GM20431 (cell line): ENCODE measurements around the gene EBF3.

ENCODE experiments used
- in situ Hi-C: fragments of 300-500 bp; cut with MseI, MboI; formaldehyde crosslinking; loops from one replicate; pipeline ENCODE4 v1.15.0; 2020; ENCODE audit warnings: low sequenced_read_pairs; ENCODE audit not compliant: unreplicated experiment

EBF3 gene

GRCh38 chr10:129971381-129972144, 7.5 kb upstream of the EBF3 start:
- in situ Hi-C loops, result no loop called here

DNA sequence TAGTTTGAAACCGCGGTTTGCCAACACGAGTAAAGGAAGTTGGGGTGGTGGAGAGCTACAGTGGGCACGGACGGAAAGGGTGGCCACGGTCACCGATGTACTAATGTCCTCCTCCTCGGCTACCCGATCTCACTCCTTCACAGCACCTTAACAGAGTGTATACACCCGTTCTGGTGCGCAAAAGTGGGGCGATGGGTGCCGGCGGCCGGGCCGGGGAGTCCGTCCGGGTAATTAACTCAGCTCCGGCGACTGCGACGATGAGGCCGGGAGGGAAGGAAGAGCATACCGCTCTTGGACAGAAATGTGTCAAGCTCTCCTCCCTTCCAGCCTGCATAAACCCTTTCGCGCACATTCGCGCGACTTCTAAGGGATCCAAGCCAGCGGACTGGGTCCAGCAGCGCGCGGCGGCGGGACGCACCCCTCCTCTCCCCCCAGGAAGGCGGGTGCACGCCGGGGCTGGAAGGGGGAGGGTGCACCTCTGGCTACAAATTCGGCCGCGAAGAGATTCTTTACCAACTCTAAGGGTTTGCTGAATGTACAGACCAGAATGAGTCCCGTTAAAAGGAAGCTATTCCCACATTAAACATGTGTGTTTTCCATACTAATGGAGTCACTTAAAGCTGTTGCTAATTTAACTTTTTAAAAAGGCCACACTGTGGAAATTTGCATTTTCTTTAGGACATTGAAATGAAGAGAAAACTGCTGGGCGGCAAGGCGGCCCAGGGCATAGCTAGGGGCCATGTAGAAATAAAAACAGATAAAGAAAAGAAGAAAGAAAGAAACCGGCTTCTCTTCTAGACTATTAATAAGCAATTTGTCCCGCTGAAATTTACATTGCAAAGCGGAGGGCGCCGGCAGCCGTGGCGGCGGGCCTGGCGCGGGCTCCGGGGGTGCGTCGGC, 6.6 kb upstream of the EBF3 start:
- in situ Hi-C loops, result no loop called here

GRCh38 chr10:129969911-129970464, 5.9 kb upstream of the EBF3 start:
- in situ Hi-C loops, result no loop called here

DNA sequence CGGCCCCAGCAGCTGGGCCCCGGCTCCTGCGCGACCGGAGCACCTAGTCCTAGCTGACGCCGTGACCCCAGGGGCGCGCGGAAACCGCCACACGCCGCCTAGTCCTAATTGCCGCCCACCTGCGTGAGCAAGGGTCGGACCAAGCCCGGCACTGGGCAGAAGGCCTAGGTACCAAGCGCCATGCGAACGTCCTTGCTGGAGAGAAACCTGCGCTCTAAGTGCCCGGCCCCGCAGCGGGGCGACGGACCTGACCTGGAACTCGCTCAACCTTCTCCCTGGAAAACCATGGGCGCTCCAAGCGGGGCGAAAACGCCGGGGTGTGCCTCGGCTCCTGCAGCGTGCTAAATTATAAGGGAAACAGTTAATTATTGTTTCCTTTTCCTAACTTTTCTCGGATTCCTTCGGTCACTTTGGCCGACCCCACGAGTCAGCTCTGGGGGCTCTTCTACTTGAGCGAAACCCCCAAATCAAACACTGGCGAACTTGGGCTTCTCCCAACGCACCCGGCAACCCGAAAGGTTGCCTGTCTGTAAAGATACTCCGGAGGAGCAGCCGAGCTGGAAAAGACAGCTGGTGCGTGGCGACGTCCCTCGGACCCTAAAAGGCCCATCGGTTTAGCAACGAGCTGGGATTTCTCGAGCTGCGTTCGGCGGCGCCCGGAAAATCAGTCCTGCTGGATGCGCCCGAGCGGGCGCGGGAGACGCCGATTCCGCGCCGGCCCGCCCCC, 5.3 kb upstream of the EBF3 start:
- in situ Hi-C loops, result no loop called here

- in situ Hi-C loops, result no loop called here
Observed at GRCh38 chr10:129968853-129969183, 4.7 kb upstream of the EBF3 start.

DNA sequence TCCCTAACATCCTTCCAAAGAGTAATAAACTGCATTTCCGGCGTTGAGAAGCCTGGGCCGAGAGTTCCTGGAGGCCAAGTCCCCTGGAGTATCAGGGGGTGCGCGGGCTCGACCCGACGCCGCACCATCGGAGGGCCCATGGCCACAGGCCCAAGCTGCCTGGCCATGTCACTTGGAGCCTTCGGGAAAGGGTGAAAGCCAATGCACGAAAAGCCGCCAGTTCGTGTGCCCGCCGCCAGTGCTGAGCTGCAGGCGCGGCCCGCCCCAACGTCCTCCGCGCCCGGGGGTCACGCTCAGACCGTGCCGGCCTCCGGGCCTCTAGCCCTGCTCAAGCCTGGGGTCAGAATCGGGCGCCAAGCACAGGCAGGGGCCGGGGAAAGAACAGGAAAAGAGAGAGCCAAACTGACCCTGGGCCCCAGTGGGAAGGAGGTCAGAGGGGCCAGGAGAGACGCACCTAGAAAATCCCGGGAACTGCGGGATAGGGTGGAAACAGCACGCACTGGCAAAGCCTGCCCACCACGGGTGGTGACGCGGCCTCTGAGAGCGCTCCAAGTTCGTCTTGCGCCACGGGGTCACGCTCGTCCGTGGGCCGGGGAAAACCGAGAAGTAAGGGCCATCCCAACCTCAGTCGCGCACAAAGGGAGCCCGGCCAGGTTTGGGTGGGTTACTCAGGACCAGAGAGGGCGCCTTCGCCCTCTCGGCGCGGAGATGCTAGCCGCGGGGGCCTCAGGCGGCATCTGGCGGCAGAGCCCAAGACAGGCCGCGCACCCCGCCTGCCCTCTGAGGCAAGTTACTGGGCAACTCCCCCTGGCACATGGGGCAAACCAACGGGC, 4.2 kb upstream of the EBF3 start:
- in situ Hi-C loops, result no loop called here

DNA sequence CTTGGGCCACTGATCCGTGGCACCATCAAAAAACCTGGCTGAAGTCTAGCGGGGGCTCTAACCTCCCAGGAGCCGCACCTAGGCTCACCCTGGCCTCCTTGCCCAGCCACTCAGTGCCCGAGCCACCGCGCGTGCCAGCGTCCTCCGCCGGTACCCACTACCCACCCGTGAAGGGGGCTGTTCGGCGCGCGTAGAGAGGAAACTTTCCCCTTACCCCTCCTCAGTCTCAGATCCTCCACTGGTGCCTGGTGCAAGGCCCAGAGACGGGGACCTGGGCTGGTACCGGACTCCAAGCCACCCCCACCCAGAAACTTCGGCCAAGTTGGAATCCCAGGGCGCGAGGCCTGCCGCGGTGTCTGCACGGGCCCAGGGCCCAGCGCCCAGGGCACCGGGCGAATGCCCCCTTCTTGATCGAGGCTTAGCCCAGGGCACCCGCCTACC, 3.5 kb upstream of the EBF3 start:
- in situ Hi-C loops, result no loop called here

DNA sequence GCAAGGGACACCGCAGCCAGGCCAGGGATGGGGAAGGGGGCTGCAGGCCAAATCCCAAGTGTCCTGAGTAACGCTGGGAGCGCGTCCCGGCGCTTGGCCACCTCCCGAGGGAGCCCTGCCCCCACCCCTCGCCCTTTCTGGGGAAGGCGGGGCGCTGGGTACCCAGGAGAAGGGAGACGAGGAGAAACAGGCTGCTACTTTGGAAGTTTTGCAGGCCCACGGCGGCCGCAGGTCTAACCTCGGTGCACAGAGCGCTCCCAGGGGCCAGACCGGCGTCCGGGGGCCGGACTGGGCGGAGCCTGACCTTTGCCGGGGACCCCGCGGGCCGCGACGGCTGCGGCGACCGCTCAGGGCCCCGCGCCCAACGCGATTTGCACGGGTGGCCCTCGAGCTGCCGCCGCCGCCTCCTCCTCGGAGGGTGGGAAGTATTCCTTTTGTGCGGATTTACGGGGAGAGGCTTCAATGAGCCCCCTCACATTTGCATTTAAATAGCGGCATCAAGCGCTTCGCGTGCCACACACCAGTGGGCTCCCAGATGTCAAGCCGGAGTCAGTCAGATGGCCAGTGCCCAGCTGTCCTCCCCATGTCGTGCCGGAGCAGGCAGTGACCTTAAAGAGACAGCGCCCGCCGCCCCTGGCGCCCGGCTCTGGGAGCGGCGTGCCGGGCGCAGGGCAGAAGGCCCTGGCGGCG, 3.0 kb upstream of the EBF3 start:
- in situ Hi-C loops, result no loop called here

DNA sequence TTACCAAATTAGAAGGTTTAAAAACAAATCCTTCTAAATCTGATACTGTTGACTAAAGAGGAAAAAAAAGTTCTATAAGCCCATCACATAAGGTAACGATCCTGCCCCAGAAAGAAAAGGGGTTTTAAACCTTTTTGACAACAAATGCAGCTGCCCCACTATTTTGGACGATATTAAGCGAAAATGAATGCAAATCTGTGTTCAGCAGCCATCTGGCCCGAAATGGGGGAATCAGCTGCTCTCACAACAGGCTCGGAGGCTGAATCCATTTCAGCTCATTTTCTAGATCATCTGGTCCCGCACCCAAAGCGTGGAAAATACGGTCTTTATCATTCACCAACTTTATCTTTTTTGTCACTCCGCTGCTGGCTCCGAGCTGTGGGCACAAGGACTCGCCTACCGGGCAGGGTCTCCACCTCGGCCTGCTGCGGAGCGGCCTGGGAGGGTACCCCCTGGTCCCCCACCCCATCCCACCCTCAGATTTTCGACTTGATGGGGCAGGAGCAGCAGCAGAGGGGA, 2.4 kb upstream of the EBF3 start:
- in situ Hi-C loops, result no loop called here

DNA sequence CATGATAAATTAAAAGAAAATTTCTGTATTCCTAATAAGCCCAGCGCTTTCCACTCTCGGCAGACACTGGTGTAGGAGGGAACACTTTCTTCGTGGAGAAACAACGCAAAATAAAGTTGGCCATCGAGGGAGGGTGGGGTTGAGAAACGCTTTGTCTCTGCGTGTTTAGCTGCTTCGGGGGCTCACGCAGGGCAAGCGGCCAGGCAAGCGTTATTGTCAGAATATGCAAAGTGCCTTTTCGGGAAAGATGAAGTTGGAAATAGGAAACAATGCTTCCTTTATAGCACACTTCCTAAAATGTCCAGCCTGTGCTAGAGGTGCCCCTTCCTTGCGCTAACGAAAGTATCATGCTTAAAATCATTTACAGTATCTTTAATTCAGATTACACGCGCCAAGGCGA, 1.9 kb upstream of the EBF3 start:
- in situ Hi-C loops, result no loop called here

GRCh38 chr10:129965425-129965808, 1.3 kb upstream of the EBF3 start:
- in situ Hi-C loops, result no loop called here

- in situ Hi-C loops, result no loop called here
Observed at GRCh38 chr10:129964611-129965424, 744 bp upstream of the EBF3 start.

- in situ Hi-C loops, result no loop called here
Observed at GRCh38 chr10:129962872-129963640, 1.0 kb downstream of the EBF3 start.

- in situ Hi-C loops, result no loop called here
Observed at GRCh38 chr10:129962031-129962871, 1.8 kb downstream of the EBF3 start.

- in situ Hi-C loops, result no loop called here
Observed at GRCh38 chr10:129961157-129961701, 2.8 kb downstream of the EBF3 start.

DNA sequence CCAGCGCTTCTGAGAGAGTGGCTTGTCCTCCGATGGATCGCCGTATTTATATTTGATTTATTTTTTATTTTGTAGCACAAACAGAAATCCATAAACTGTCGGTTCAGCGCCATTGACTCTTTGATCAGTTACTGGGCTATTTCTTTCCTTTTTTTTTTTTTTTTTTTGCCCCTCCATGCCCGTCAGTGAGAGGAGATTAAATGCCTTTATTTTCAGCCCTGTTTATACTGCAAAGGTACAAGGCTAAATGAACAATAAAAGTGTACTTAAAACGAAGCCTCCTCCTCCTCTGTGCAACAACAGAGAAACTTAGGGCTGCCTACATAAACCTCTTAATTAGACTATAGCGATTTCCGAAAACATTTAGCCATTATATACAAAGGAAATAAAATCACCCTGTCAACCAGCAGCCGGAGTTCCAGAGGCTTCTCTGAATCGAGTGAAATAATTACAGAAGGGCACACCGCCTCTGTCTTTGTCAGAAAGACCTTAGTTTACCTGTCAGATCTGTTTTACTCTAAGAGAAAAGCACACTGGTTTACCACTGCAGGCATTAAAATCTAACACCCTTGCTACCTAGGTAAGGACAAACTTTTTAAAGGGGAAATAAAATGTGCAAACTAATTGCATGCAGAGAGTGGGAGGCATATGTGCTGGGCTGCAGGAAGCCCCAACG, 3.5 kb downstream of the EBF3 start:
- in situ Hi-C loops, result no loop called here
